Breast epithelium (tissue), 4 donors: ENCODE measurements around the gene S1PR4. TPM values are rescaled to one million over a fixed set of nuclear protein-coding genes. Genes with fewer than 3 reads are reported as not detected.

Experiments
- DNase-seq, 2 donors: peaks; one replicate each; pipeline ENCODE4 v3.0.0-alpha.2; 2019; ENCODE audit warnings: low spot score in 2 of 2
- H3K27ac ChIP-seq, 2 donors: fragments of 200-600 bp; sonication (generic) in 1 of 2; one replicate each; pipeline ENCODE4 v1.5.1; 2016 to 2019; ENCODE audit warnings: mild to moderate bottlenecking in 1 of 2
- H3K27me3 ChIP-seq, 2 donors: fragments of 200-600 bp; sonication (generic) in 1 of 2; one replicate each; pipeline versions ENCODE4 v1.5.1 to v1.6.0; 2017 to 2019; ENCODE audit warnings: control low read depth in 1 of 2, mild to moderate bottlenecking in 1 of 2
- H3K36me3 ChIP-seq: fragments of 200-600 bp; one replicate; pipeline ENCODE4 v1.5.1; 2019
- H3K4me1 ChIP-seq, 2 donors: fragments of 200-600 bp; sonication (generic); one replicate each; pipeline ENCODE4 v1.5.1; 2016 to 2019; ENCODE audit warnings: control low read depth in 1 of 2
- H3K4me3 ChIP-seq, 3 donors: fragments of 200-600 bp; sonication (generic); 1 replicate in 2 of 3; 2 replicates in 1 of 3; pipeline ENCODE4 v1.5.1; 2016 to 2019; ENCODE audit warnings: mild to moderate bottlenecking in 3 of 3, moderate library complexity in 2 of 3
- H3K9me3 ChIP-seq, 2 donors: fragments of 200-600 bp; sonication (generic) in 1 of 2; one replicate each; pipeline ENCODE4 v1.5.1; 2016 to 2019; ENCODE audit warnings: control low read depth in 1 of 2
- CTCF ChIP-seq, 3 donors: fragments of 450-650 bp; IDR thresholded peaks; one replicate each; pipeline ENCODE4 v1.5.1; 2016 to 2017; ENCODE audit warnings: antibody characterized with exemption in 3 of 3, mild to moderate bottlenecking in 3 of 3, moderate library complexity in 3 of 3
- POLR2A ChIP-seq: fragments of 450-650 bp; IDR thresholded peaks from one replicate; pipeline ENCODE4 v1.6.1; 2016; ENCODE audit warnings: antibody characterized with exemption, mild to moderate bottlenecking, moderate library complexity
- POLR2AphosphoS5 ChIP-seq, 3 donors: sonication (generic); formaldehyde crosslinking; IDR thresholded peaks; one replicate each; pipeline ENCODE4 v1.6.1; 2017; ENCODE audit warnings: antibody characterized with exemption in 3 of 3
- intact Hi-C: fragments of 100-400 bp; cut with DNase I; formaldehyde crosslinking; loops from one replicate; pipeline ENCODE4 v1.15.1; 2023; ENCODE audit warnings: low total_unique reads
- total RNA-seq, 3 donors: library from RNA; depleted of rRNA; stranded (reverse); fragments of >200 nt; gene quantifications; one replicate each; pipeline ENCODE4 v1.1.0, GENCODE V29; 2016

S1PR4 gene
- total RNA-seq, 3 donors from 2014 or later: 1.3 to 1.9 TPM; not detected in 1

GRCh38 chr19:3184847-3185460, 6.4 kb downstream of the S1PR4 start:
- peak overlapping the region; percentile 74 to 95 (median 91) for H3K4me3 ChIP-seq
- no peaks in the 10 kb centered on the region for H3K36me3 ChIP-seq
- intact Hi-C loops: no loop called here
- H3K27me3 ChIP-seq: no peaks in the 10 kb centered on the region
- TF ChIP-seq POLR2A (no peak), POLR2AphosphoS5 (IDR thresholded peaks at IDR 0.05) (no peak), CTCF (IDR thresholded peaks at IDR 0.05) (no peak)
- H3K9me3 ChIP-seq: no peaks in the 10 kb centered on the region
- H3K4me1 ChIP-seq: peaks cover 6 to 20% of the 10 kb centered on the region in 2 donors
- DNase-seq: peak in 1 of 2 donors; percentile 69
- peak overlapping the region in 1 of 2 donors; percentile 75 for H3K27ac ChIP-seq

DNA sequence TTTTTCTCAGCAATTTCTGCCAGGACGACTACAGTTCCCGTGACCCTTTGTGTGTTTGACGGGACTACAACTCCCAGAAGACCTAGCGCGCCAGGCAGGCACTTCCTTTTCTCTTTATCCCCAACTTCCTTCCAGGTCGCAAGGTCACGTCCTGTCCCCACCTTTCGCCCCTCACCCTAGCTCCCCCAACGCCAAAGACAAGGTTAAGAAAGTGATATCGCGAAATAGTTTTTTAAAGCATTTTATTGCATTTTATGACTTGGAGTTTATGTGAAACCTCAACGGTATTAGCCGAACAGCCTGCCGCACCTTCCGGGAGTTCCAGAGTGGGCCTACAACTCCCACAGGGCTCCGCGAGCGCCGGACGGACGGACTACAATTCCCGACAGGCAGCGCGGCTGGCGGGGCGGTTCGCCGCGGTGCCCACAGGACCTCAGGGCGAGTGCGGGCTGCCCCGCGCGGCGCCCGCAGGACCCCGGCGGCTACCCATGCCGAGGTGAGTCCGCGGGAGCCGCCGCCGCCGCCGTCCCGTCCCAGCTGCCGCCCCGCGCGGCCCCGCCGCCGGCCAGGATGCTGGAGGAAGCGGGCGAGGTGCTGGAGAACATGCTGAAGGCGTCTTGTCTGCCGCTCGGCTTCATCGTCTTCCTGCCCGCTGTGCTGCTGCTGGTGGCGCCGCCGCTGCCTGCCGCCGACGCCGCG, 7.0 kb downstream of the S1PR4 start, which contains the start of gene NCLN:
NCLN (plus strand) TSS at position 470 of the 699 bp plus-strand sequence; CDS start at position 571, 101 bp downstream.
- peak; percentile 90 to 92 for DNase-seq
- TF ChIP-seq POLR2A (no peak), POLR2AphosphoS5 (IDR thresholded peaks at IDR 0.05) (peak; percentile 73 to 82 (median 75)), CTCF (IDR thresholded peaks at IDR 0.05) (no peak)
- Histone ChIP-seq H3K36me3 (no peaks in the 10 kb centered on the region), H3K4me1 (peaks cover 6 to 20% of the 10 kb centered on the region in 2 donors), H3K27me3 (no peaks in the 10 kb centered on the region), H3K4me3 (peak within 1 kb of the TSS; percentile 74 to 95 (median 91)), H3K27ac (peak within 1 kb of the TSS; percentile 62 to 75), H3K9me3 (no peaks in the 10 kb centered on the region)
- intact Hi-C loops: no loop called here

GRCh38 chr19:3186160-3186688, 7.7 kb downstream of the S1PR4 start:
- Histone ChIP-seq H3K36me3 (no peaks in the 10 kb centered on the region), H3K27ac (peak overlapping the region; percentile 62 to 75), H3K27me3 (no peaks in the 10 kb centered on the region), H3K4me1 (peaks cover 6 to 20% of the 10 kb centered on the region in 2 donors), H3K9me3 (no peaks in the 10 kb centered on the region), H3K4me3 (peak overlapping the region; percentile 74 to 95 (median 91))
- intact Hi-C loops: no loop called here
- DNase-seq: no peak
- TF ChIP-seq POLR2AphosphoS5 (IDR thresholded peaks at IDR 0.05) (no peak), POLR2A (no peak), CTCF (IDR thresholded peaks at IDR 0.05) (no peak)

- peak overlapping the region; percentile 74 to 95 (median 91) for H3K4me3 ChIP-seq
- no peaks in the 10 kb centered on the region for H3K36me3 ChIP-seq
- no peaks in the 10 kb centered on the region for H3K27me3 ChIP-seq
- peaks cover 6 to 20% of the 10 kb centered on the region in 2 donors for H3K4me1 ChIP-seq
- intact Hi-C loops: no loop called here
- H3K9me3 ChIP-seq: no peaks in the 10 kb centered on the region
- no peak overlapping the region for H3K27ac ChIP-seq
- DNase-seq: no peak
- TF ChIP-seq POLR2A: no peak
- no peak for TF ChIP-seq CTCF (IDR thresholded peaks at IDR 0.05)
- no peak for TF ChIP-seq POLR2AphosphoS5 (IDR thresholded peaks at IDR 0.05)
Measured at GRCh38 chr19:3186891-3187661, 8.5 kb downstream of the S1PR4 start.
